GM12872 (cell line): Measurements from ENCODE around the gene TGIF1.

ENCODE experiments used
- TF ChIP-seq, protein P1 (sequence below): IDR thresholded peaks from 3 replicates; pipeline ENCODE4 v1.5.1; 2011; ENCODE audit warnings: low read depth, mild to moderate bottlenecking, low read length, moderate library complexity; ENCODE audit not compliant: insufficient read depth

The TGIF1 gene

GRCh38 chr18:3440341-3440740 lies 9.6 kb upstream of the TGIF1 start:
- TF ChIP-seq, protein P1, sequence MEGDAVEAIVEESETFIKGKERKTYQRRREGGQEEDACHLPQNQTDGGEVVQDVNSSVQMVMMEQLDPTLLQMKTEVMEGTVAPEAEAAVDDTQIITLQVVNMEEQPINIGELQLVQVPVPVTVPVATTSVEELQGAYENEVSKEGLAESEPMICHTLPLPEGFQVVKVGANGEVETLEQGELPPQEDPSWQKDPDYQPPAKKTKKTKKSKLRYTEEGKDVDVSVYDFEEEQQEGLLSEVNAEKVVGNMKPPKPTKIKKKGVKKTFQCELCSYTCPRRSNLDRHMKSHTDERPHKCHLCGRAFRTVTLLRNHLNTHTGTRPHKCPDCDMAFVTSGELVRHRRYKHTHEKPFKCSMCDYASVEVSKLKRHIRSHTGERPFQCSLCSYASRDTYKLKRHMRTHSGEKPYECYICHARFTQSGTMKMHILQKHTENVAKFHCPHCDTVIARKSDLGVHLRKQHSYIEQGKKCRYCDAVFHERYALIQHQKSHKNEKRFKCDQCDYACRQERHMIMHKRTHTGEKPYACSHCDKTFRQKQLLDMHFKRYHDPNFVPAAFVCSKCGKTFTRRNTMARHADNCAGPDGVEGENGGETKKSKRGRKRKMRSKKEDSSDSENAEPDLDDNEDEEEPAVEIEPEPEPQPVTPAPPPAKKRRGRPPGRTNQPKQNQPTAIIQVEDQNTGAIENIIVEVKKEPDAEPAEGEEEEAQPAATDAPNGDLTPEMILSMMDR: no peak

DNA sequence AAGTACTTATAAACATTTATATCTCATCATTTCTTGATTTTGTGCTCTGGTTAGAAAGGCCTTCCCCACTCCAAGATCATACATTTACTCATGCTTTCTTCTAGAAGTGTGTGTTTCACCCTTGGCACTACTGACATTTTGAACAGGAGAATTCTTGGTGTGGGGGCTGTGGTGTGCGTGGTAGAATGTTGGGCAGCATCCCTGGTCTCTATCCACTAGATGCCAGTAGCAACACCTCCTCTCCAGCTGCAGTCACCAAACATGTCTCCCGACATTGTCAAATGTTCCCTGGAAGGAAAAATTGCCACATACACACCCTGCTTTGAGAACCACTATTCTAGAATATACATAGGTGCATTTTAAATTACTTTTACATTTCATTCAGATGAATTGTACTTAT lies 8.7 kb upstream of the TGIF1 start:
- TF ChIP-seq, protein P1: 0 out of 3 replicates have a peak, but pooled peaks have one; percentile 9

- TF ChIP-seq, protein P1: no peak
These were observed 7.1 kb upstream of the TGIF1 start for GRCh38 chr18:3442919-3443318.

DNA sequence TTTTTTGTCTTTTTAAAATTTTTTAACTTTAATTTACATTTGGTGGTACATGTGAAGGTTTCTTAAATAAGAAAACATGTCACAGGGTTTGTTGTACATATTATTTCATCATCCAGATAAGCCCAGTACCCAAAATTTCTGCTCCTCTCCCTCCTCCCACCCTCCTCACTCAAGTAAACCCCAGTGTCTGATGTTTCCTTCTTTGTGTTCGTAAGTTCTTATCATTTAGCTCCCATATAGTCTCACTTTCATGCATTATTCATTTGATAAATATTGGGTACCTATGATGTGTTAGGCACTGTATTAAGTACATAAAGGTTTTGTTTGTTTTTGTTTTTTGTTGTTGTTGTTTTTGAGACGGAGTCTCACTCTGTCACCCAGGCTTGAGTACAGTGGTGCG lies 5.7 kb upstream of the TGIF1 start:
- TF ChIP-seq, protein P1: no peak

DNA sequence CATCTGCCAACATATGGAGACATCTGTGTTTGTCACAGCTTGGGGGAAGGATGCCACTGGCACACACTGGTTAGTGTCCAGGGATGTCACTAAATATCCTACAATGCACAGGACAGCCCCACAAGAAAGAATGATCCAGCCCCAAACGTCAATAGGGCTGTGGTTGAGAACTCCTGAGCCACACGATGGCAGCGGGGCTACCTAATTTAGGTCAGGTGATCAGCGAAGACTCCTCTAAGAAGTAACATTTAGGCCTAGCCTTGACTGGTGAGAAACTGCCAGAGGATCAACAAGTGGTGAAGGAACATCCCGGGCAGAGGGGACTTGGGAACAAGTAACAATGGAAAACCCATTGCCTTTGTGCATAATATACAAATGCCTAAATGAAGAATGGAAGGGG lies 5.0 kb upstream of the TGIF1 start:
- TF ChIP-seq, protein P1: no peak

GRCh38 chr18:3447068-3447894 lies 2.7 kb upstream of the TGIF1 start:
- TF ChIP-seq, protein P1: no peak

- TF ChIP-seq, protein P1: no peak
These were observed 1.8 kb upstream of the TGIF1 start for GRCh38 chr18:3447895-3448837.
